Measurements from ENCODE around the gene DCLK1.

Gene DCLK1

DNA sequence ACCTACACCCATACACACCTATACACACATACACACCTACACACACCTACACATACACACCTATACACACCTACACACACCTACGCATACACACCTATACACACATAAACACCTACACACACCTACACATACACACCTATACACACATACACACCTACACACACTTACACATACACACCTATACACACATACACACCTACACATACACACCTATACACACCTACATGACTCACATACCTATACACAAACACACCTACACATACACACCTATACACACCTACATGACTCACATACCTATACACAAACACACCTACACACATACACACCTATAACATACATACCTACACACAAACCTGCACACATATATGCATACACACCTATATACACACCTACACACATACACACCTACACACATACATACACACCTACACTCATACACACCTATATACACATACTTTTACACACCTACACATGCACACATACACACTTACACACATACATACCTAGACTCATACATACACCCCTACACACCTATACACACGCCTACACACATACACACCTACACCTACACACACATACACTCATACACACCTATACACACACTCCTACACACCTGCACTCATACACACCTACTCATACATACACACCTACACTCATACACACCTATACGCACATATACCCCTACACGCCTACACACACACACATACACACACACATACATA, 368.0 kb downstream of the DCLK1 start:
- no peak for DNase-seq (ENCODE audit: low read depth, low spot score)

DNA sequence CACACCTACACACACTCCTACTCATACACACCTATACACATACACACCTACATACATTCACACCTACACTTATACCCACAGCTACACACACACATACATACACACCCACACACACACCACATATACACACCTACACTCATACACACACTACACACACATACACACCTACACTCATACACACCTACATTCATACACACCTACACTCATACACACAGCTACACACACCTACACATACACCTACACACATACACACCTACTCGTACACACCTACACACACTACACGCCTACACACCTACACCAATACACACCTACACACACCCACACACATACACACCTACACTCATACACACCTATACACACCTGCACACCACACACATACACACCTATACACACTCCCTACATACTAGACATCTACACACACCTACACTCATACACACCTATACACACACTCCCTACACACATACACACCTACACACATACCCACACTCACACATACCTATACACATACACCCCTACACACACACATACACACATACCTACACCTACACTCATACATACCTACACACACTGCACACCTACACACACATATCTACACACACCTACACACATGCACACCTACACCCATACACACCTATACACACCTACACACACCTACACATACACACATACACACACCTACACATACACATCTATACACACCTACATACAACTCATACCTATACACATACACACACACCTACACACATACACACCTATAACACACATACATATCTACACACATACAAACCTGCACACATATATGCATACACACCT, 369.5 kb downstream of the DCLK1 start:
- DNase-seq (ENCODE audit: low read depth, low spot score): no peak

DNA sequence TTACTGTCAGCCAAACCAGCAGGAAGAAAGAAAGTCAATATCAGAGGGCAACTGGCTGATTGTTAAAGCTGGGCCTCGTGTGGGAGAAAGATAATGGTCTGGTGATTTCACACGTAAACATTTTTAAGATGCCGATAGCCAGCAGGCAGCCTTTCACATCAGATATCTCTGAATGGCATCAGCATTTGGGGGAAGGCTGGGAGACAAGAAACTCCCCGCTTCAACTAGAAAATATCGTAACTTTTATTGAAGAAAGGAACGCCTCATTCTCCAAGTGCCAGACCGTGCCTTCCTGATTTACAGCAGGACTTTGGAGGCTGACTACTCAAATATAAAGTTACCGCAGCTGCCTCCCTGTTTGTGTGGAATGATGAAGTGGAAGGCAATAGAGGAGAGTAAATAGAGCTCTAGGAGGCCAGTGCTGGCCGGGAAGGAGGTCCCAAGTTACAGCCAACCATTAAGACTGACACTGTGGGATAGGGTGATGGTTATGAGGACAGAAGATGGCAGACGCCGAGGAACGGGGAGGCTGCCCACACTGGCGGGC, 370.4 kb downstream of the DCLK1 start:
- no peak for DNase-seq (ENCODE audit: low read depth, low spot score)

DNA sequence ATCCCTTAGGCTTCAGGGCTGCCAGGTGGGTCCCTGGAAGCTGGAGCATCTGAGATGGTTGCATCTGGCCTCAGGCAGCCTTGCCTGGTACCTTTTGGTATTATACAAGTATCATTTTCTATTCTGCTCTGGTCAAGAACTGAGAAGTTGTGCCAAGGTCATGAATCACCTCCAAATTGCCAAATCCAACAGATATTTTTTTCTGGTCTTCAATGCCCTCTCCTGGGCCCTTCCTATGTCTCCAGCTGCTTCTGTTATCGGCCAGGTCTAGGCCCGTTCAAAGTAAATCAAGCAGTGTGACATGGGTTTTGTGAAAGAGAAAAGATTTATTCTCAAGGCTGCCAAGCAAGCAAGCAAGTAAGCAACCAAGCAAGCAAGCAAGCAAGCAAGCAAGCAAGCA, 383.6 kb downstream of the DCLK1 start:
- DNase-seq (ENCODE audit: low read depth, low spot score): no peak

DNA sequence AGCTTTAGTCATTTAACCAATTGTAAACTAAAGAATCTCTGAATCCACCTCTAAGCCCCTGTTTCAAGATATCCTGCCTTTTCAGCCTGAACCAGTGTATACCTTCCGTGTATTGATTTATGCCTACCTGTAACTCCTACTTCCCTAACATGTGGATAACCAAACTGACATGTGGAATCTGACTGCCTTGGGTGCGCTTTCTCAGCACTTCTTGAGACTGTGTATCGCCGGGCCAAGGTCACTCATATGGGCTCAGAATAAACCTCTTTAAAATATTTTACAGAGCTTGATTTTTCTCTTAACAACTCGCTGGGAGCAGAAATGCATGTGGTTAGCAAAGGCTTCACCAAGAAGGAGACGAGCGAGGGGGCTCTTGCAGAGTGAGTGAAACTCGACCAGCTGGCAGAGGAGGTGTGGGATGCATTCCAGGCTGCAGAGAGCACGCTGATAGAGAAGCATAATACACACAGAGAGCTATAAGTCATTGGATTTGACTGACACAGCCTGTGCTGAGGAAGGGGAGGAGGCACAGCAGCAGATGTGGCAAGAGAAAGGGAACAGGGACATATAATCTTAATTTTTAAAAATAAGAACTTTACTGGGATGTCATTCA, 386.5 kb downstream of the DCLK1 start:
- DNase-seq (ENCODE audit: low read depth, low spot score): no peak

DNA sequence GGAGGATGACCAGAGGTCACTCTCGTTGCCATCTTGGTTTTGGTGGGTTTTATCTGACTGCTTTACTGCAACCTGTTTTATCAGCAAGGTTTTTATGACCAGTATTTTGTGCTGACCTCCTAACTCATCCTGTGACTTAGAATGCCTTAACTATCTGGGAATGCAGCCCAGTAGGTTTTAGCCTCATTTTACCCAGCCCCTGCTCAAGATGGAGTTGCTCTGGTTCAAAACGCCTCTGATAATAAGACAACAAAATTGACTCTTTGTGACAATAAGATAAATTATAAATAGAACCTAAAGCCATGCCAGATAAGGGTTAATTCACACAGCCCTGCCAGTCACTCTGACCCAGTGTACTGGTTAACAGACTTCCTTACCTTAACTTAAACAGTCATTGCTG, 387.0 kb downstream of the DCLK1 start:
- no peak for DNase-seq (ENCODE audit: low read depth, low spot score)

DNA sequence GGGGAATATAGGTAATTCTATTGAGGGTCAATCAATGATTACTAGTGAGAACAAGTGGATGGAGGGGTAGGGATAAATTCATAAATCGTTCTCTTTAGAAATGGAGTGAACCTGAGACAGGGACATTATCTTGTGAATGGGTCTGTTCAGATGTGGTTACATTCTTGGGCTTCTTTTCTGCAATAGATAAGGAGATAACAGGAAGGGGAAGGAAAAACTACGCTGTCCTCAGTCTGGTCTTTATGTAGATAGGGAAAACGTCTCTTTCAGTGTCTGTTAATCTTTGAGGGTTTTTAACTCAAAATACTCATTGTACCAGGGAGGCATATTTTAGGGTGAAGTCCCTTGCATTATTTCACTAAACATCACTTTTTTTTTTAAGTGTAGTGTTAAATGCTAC, 388.0 kb downstream of the DCLK1 start:
- DNase-seq (ENCODE audit: low read depth, low spot score): no peak

DNA sequence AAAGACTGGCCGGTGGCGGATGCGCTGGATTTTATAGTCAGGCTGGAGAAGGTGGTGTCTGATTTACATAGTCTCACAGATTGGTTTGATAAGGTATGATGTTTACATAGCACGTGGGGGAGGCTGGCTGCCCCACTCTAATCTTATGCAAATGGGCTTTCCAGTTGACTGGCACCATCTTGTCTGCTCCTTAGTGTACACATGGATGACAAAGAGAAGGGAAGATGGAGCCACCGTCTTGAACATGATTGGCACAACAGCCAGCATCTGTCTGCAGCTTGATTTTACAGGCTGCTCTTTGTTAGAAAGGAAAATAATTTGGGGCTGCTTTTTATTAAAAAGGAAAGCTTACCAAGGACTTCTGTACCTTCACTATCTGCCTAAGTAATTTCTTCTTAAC, 389.5 kb downstream of the DCLK1 start:
- no peak for DNase-seq (ENCODE audit: low read depth, low spot score)

DNA sequence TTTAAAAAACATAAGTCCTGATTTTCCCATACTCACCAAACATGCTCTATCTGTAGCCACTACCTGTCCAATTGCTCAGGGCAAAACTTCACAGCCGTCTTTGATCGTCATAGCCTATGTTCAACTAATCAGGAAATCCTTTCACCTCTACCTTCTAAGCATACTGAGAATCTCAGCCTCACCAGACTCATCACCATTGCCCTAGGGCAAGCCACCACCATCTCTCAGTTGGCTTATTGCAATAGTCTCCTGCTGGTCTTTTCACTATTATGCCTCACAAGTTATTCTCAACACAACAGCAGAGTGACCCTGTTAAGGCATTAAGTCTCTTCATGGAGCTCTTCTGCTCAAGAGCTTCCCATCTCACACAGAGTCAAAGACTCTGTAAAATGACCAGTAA, 394.3 kb downstream of the DCLK1 start:
- DNase-seq (ENCODE audit: low read depth, low spot score): no peak

DNA sequence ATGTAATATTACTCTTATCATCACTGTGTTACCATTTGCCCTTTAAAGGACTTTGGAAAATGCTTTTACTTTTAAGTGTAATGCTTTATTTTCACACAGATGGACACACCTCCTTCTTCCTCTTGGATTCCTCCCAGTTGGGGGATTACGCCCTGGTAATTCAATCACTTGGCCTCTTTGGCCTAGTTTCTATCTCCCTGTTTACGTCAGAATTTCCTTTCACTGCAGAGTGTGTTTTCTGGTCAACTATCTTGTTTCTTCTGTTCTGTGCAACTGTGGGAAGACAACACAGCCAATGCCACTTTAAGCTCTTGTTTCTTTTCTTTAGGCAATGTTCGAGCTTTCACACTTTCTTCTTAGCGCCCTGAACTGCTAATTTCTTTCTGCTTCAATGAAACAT, 397.4 kb downstream of the DCLK1 start:
- no peak for DNase-seq (ENCODE audit: low read depth, low spot score)

DNA sequence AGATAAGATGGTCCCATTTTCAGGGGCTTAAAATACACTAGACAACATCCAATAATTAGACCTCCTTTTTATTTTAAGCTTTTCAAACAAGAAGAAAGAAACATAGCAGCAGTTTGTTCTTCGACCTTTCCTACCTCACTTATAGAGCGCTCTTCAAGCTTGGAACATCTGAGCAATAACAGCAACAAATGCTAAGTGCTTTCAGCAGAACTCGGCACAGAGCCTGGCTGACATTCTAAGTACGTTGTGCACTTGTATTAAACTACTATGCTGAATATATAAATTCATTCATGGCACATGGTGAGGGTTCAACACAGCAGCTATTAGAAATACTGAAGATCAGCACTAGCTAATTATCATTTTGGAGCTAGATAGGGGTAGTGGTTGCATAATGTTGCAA, 398.6 kb downstream of the DCLK1 start:
- no peak for DNase-seq (ENCODE audit: low read depth, low spot score)

DNA sequence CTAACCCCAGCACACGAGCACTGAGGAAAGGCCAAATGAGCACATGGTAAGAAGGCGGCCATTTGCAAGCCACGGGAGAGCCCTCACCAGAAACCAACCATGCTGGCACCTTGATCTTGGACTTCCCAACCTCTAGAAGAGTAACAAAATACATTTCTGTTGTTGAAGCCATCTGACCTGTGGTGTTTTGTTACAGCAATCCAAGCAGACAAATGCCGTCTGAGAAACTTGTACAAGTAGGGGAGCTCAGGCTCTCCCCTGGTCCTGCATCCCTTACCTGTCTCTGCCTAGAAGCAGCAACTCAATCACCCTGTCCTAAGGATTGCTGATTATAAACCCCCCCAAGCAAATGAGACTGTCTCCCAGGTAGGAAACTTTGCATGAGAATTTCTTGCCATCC, 399.7 kb downstream of the DCLK1 start:
- no peak for DNase-seq (ENCODE audit: low read depth, low spot score)

DNA sequence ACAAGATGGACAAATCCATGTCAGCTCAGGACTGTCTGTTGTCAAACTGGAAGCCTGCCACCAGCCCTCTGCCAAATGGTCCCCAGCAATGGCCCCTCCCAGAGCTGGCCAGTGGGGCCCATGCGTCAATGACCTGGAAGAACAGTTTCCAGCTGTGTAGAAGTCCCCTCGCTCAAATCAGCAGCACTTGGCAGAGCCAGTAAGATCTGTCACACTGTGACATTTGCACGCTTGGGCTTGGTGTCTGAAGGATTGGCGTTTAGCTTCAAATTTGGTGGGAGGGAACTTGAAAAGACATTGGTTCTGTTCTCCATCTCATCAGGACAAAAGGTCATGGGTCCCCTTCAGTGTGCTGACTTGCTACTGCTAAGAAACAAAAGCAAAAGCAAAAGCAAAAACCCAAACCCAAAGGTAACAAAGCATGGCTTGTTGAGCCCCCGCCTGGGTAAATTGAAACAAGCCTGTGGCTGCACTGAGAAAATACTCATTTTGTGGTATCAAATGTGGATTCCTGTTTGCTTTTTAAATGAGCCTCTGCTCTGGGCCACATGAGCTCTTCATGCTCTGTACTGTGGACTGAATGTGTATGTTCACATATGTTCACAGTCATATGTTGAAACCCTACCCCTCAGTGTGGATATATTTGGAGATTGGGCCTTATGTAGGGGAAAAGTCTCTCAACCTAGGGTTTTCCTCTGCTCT, 401.1 kb downstream of the DCLK1 start:
- no peak for DNase-seq (ENCODE audit: low read depth, low spot score)

DNA sequence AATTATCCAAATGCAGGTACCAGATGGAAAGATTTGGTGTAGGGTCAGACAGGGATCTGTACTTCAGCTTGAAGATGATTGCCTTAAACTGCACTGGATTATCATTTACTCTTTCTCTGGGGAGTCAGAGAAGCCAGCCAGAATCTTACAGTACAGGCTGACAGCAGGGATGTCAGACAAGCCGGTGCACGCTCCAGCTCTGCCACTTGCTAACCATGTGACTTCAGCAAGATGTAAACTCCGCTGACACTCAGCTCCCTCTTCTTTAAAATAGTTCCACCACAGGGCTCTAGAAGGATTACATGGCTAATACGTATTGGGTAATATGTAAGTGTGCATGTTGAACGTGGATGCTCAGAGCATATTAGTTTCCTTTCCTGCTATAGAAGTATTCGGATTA, 403.3 kb downstream of the DCLK1 start:
- no peak for DNase-seq (ENCODE audit: low read depth, low spot score)

DNA sequence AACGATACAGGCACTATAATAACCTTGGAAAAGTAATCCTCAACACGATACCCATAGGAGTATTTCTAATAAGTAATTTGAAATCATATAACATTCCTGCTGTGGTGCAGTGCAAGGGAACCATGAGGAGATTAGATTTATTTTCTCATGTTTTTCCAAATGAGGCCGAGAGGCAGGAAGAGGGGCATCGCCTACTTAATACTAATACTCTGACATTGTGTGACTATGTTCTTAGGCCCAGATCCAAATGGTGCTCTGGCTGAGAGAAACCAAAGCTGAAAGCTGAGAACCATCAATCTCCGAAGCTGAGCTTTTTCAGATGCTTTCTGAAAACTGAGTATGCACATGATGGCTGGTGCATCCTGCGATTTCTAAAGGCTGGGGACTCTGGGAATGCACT, 406.7 kb downstream of the DCLK1 start:
- no peak for DNase-seq (ENCODE audit: low read depth, low spot score)

DNA sequence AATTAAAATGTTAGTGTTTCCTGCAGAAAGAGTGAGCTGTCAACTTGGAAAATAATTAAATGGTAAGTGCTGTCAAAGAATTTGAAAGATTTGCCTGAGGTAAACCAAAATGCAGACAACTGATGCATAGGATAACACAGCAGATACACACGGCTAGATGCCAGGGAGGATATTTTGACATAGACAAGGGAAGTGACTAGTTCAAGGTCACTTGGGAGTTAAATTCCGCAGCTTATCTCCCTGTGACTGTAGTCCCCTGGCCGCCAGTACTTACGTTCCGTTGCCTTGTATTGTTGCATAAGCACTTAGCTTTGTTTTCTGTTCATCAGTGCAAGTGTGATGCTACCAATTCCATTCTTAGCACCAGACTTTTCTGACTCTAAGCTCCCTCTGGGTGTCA, 407.4 kb downstream of the DCLK1 start:
- no peak for DNase-seq (ENCODE audit: low read depth, low spot score)

DNA sequence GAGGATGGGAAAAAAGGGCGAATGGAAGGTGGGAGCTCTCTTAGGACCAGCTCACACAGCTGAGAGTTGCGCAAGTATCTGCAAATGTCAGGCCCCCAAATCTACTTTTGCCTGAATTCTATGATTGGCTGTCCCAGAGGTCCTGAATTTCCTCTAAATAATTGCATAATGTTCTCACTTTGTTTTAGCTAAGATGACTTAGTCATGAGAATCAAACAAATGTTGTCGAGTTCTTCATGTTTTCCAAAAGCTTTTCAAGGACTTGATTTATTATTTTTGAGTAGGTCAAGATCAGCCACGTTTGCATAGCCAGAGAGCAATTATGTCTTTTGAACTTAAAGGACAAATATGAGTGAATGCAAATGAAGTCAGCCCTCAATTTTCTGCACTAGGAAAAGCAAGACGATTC, 408.1 kb downstream of the DCLK1 start:
- DNase-seq (ENCODE audit: low read depth, low spot score): no peak

DNA sequence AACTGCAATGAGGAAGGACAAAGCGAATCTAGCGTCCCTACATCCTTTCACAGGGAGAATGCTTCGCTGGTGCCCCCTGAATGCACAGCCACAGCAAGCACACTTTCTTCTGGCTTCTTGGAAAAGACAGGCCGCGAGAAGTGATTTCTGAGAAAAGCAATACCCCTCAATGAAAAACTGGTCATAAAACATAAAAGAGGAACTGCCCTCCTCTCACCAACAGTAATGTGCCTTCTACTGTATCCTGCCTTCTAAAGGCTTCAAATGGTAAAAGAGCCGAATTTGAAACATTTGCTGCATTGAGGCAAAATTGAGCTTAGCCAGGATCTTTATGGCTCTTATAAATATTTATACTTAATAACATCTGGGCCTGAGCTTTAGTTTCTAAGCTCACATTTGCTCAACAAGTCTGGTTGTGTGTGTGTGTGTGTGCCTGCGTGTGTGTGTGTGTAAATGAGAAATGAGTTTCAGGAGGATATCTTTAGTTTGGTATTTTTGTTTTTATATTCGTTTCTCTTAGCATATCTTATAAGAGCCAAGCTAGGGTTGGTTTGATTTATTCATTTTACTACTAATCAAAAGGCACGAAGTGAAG, 408.6 kb downstream of the DCLK1 start:
- DNase-seq (ENCODE audit: low read depth, low spot score): no peak

DNA sequence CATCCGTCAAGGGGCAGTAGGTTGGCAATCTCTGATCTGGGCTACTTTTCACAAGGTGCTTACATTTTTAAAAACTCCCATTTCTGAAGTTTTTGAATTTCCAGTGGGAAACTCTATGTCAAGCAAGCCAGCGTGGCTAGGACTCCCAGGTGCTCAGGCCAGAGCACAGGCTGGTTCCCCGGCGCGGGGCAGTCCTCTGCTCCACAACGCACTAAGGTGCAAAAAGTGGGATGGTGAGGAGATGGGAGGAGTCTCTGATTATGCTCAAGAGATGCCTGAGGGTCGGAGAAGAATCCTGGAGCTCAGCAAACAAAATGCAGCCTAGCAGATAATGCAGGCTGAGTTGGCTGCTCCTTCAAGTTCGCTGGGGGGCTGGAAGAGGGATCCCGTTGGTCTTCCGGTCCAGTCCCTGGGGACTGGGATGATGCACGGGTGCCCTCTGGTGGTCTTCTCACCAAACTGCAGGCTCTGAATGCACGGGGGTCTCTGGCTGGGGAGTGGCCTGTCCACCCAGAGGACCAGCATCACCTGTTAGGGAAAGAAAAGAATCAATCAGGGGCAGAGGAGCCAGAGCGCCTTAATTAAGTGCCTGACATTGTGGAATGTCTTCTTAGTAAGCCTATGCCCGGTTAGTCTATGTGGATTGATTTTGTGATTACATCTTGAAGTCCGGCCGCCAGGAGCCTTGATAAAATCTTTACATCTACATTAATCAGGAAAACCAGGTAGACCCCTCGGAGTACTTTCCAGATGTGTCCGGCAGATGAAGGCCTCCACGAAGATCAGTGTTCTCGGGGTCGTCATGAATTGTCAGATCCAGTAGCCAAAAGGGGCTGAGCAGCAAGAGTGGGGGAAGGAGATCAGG, 410.3 kb downstream of the DCLK1 start:
- no peak for DNase-seq (ENCODE audit: low read depth, low spot score)

DNA sequence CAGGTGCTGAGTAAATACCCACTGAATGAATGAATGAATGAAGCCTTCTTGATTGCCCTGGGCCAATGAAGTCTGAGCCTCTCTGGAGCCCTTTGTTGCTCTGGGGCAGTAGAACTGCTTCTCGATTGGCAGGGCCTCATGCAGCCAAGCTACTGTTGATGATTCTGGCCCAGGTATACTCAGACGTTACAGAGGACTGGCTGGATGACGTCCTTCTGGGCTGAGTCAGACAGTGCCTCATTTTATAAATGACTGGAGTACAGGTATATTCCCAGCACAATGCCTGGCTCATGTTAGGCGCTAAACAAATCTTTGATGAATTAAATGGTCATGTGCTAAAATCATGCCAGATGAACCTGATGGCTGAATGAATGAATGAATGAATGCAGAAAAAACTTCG, 410.9 kb downstream of the DCLK1 start:
- no peak for DNase-seq (ENCODE audit: low read depth, low spot score)

All from brain pericyte (primary cell).